GM21786 (cell line): ENCODE measurements around the gene PARP8.

Source experiments
- ATAC-seq: cut with Tn5 transposase; IDR thresholded peaks from one replicate; pipeline ENCODE4 v1.9.1; 2021; ENCODE audit not compliant: unreplicated experiment

The PARP8 gene

GRCh38 chr5:50839472-50839871 lies 173.0 kb downstream of the PARP8 start:
- no peak for ATAC-seq

- no peak for ATAC-seq
Observed at GRCh38 chr5:50843091-50843490, 176.7 kb downstream of the PARP8 start.

- ATAC-seq, result no peak
Observed at GRCh38 chr5:50846261-50846660, 179.8 kb downstream of the PARP8 start.

GRCh38 chr5:50849554-50849953 lies 183.1 kb downstream of the PARP8 start:
- ATAC-seq, result no peak

- peak; percentile 87 for ATAC-seq
Observed at GRCh38 chr5:50853151-50853550, 186.7 kb downstream of the PARP8 start.

- no peak for ATAC-seq
Observed at GRCh38 chr5:50854082-50854481, 187.6 kb downstream of the PARP8 start.

GRCh38 chr5:50855001-50855400 lies 188.6 kb downstream of the PARP8 start:
- no peak for ATAC-seq

- ATAC-seq, result peak; percentile 77
Observed at GRCh38 chr5:50856401-50857119, 190.1 kb downstream of the PARP8 start.

- ATAC-seq, result no peak
Observed at GRCh38 chr5:50863534-50864170, 197.2 kb downstream of the PARP8 start.

GRCh38 chr5:50864466-50864865 lies 198.0 kb downstream of the PARP8 start:
- ATAC-seq, result no peak

- no peak for ATAC-seq
Observed at GRCh38 chr5:50866415-50866814, 200.0 kb downstream of the PARP8 start.

GRCh38 chr5:50867140-50867539 lies 200.7 kb downstream of the PARP8 start:
- no peak for ATAC-seq

- no peak for ATAC-seq
Observed at GRCh38 chr5:50873595-50874277, 207.3 kb downstream of the PARP8 start.

- ATAC-seq, result no peak
Observed at GRCh38 chr5:50874306-50875001, 208.0 kb downstream of the PARP8 start.

- ATAC-seq, result no peak
Observed at GRCh38 chr5:50875002-50875344, 208.5 kb downstream of the PARP8 start.

GRCh38 chr5:50878470-50878869 lies 212.0 kb downstream of the PARP8 start:
- ATAC-seq, result no peak

GRCh38 chr5:50881407-50881806 lies 215.0 kb downstream of the PARP8 start:
- ATAC-seq, result no peak

- no peak for ATAC-seq
Observed at GRCh38 chr5:50886657-50887345, 220.4 kb downstream of the PARP8 start.

GRCh38 chr5:50887889-50888633 lies 221.6 kb downstream of the PARP8 start:
- ATAC-seq, result no peak

GRCh38 chr5:50888751-50889150 lies 222.3 kb downstream of the PARP8 start:
- no peak for ATAC-seq
